ENCODE data around the gene DPP6. TPM values are rescaled to one million over a fixed set of nuclear protein-coding genes. Genes with fewer than 3 reads are reported as not detected.
"Not testable (repeated sequence)": the region's sequence is repeated elsewhere in the genome, so short reads cannot be mapped to it uniquely, and the experiment has no call there.

DPP6 gene
- total RNA-seq, 4 donors from 2014 or later: 13.4 to 33.2 (median 26.8) TPM

- H3K36me3 ChIP-seq; H3K4me1 ChIP-seq; H3K9me3 ChIP-seq; intact Hi-C loops (cut with DNase I); DNase-seq (ENCODE audit: extremely low spot score); H3K4me3 ChIP-seq; H3K27ac ChIP-seq (replicated peaks in 1 of 4); H3K27me3 ChIP-seq: not testable (repeated sequence)
- peak; percentile 41 to 63 (median 48) for TF ChIP-seq CTCF (IDR thresholded peaks at IDR 0.05)
- 9% methylated on average over 4 of the region's 4 CpGs for WGBS
Measured at GRCh38 chr7:154071833-154072232, 19.6 kb downstream of the DPP6 start.

- WGBS: 89% methylated on average over 13 of the region's 15 CpGs
- H3K27me3 ChIP-seq; H3K4me3 ChIP-seq; DNase-seq (ENCODE audit: extremely low spot score); H3K9me3 ChIP-seq; H3K4me1 ChIP-seq; H3K27ac ChIP-seq (replicated peaks in 1 of 4); H3K36me3 ChIP-seq; intact Hi-C loops (cut with DNase I): not testable (repeated sequence)
Measured at GRCh38 chr7:154072395-154073181, 20.4 kb downstream of the DPP6 start.

GRCh38 chr7:154078523-154078922 is 26.3 kb downstream of the DPP6 start:
- 73% methylated on average over 2 of the region's 2 CpGs for WGBS
- H3K4me3 ChIP-seq; H3K27ac ChIP-seq (replicated peaks in 1 of 4); H3K4me1 ChIP-seq; H3K9me3 ChIP-seq; DNase-seq (ENCODE audit: extremely low spot score); intact Hi-C loops (cut with DNase I); H3K27me3 ChIP-seq; H3K36me3 ChIP-seq: not testable (repeated sequence)

- H3K9me3 ChIP-seq; intact Hi-C loops (cut with DNase I); H3K27me3 ChIP-seq; H3K4me3 ChIP-seq; H3K27ac ChIP-seq (replicated peaks in 1 of 4); H3K36me3 ChIP-seq; DNase-seq (ENCODE audit: extremely low spot score); H3K4me1 ChIP-seq: not testable (repeated sequence)
- 73% methylated on average over 3 of the region's 3 CpGs for WGBS
Measured at GRCh38 chr7:154080249-154080648, 28.1 kb downstream of the DPP6 start.

- H3K27me3 ChIP-seq; intact Hi-C loops (cut with DNase I); H3K4me3 ChIP-seq; H3K4me1 ChIP-seq; DNase-seq (ENCODE audit: extremely low spot score); H3K27ac ChIP-seq (replicated peaks in 1 of 4); H3K9me3 ChIP-seq; H3K36me3 ChIP-seq: not testable (repeated sequence)
- 52% methylated on average over 4 of the region's 6 CpGs for WGBS
Measured at GRCh38 chr7:154087037-154087725, 35.0 kb downstream of the DPP6 start.

- H3K27me3 ChIP-seq; intact Hi-C loops (cut with DNase I); H3K36me3 ChIP-seq; H3K27ac ChIP-seq (replicated peaks in 1 of 4); H3K4me1 ChIP-seq; DNase-seq (ENCODE audit: extremely low spot score); H3K9me3 ChIP-seq; H3K4me3 ChIP-seq: not testable (repeated sequence)
- WGBS: 94% methylated on average over 3 of the region's 3 CpGs
Measured at GRCh38 chr7:154092093-154092492, 39.9 kb downstream of the DPP6 start.

GRCh38 chr7:154095201-154095600 is 43.0 kb downstream of the DPP6 start:
- H3K4me3 ChIP-seq; H3K27ac ChIP-seq (replicated peaks in 1 of 4); intact Hi-C loops (cut with DNase I); H3K27me3 ChIP-seq; H3K9me3 ChIP-seq; H3K4me1 ChIP-seq; DNase-seq (ENCODE audit: extremely low spot score); H3K36me3 ChIP-seq: not testable (repeated sequence)
- WGBS: 50% methylated on average over 5 of the region's 9 CpGs

GRCh38 chr7:154105063-154105462 is 52.9 kb downstream of the DPP6 start:
- H3K27ac ChIP-seq (replicated peaks in 1 of 4); H3K36me3 ChIP-seq; DNase-seq (ENCODE audit: extremely low spot score); H3K9me3 ChIP-seq; H3K4me3 ChIP-seq; H3K4me1 ChIP-seq; H3K27me3 ChIP-seq; intact Hi-C loops (cut with DNase I): not testable (repeated sequence)
- WGBS: 92% methylated on average over 9 of the region's 9 CpGs

- H3K9me3 ChIP-seq; H3K4me3 ChIP-seq; H3K27ac ChIP-seq (replicated peaks in 1 of 4); H3K4me1 ChIP-seq; H3K27me3 ChIP-seq; DNase-seq (ENCODE audit: extremely low spot score); intact Hi-C loops (cut with DNase I); H3K36me3 ChIP-seq: not testable (repeated sequence)
- WGBS: no CpG with 5 or more reads among the region's 3 CpGs
Measured at GRCh38 chr7:154109615-154110014, 57.4 kb downstream of the DPP6 start.

GRCh38 chr7:154113732-154114351 is 61.6 kb downstream of the DPP6 start:
- H3K27me3 ChIP-seq; H3K4me1 ChIP-seq; H3K4me3 ChIP-seq; DNase-seq (ENCODE audit: extremely low spot score); intact Hi-C loops (cut with DNase I); H3K36me3 ChIP-seq; H3K27ac ChIP-seq (replicated peaks in 1 of 4); H3K9me3 ChIP-seq: not testable (repeated sequence)
- WGBS: 80% methylated on average over 4 of the region's 4 CpGs

GRCh38 chr7:154117411-154118390 is 65.5 kb downstream of the DPP6 start:
- DNase-seq (ENCODE audit: extremely low spot score); H3K27ac ChIP-seq (replicated peaks in 1 of 4); H3K27me3 ChIP-seq; H3K4me1 ChIP-seq; H3K4me3 ChIP-seq; intact Hi-C loops (cut with DNase I); H3K9me3 ChIP-seq; H3K36me3 ChIP-seq: not testable (repeated sequence)
- WGBS: 69% methylated on average over 11 of the region's 12 CpGs
